HG02943 (cell line): Measurements from ENCODE around the gene FBXL13.
"Not testable (repeated sequence)": the region's sequence is repeated elsewhere in the genome, so short reads cannot be mapped to it uniquely, and the experiment has no call there.

Experiments used
- ATAC-seq: cut with Tn5 transposase; IDR thresholded peaks from one replicate; pipeline ENCODE4 v1.9.1; 2021; ENCODE audit warnings: mild to moderate bottlenecking, low read depth, moderate library complexity; ENCODE audit not compliant: unreplicated experiment

Gene FBXL13

DNA sequence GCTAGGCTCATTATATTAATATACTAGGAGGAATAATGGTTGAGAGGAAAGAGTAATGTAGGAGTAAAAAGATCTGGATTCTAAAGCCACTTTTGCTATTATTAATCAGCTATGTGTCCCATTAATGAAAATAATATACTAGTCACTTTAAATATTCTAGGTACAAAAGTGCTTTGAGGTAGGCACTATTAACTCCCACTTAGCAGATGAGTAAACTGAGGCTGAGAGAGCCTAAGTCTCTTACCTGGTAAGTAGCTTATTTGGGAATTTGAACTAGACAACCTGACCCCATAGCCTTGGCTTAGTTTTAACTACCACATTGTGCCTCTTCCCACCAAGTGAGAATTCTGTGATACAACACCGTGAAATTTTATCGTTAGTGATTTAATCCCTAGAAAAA lies 6.3 kb upstream of the FBXL13 start:
- ATAC-seq, result no peak

DNA sequence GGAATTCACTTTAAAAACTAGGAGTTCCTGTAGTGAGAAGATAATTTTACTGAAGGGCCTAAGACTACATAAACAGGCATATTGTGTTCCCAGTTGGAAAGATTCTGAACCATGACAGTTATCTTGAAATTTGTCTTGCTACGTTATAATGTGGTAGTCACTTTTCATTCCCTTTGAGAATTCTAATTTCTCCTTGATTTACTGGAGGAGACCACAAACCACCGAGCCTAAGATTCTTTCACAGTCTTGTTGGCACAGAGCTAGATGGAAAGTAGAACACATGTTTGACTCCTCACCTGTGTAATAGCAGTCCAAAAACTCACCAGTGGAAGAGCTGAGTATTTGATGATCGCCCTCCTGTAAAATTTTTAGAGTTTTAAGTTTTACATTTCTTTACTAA lies 5.2 kb upstream of the FBXL13 start:
- ATAC-seq, result no peak

DNA sequence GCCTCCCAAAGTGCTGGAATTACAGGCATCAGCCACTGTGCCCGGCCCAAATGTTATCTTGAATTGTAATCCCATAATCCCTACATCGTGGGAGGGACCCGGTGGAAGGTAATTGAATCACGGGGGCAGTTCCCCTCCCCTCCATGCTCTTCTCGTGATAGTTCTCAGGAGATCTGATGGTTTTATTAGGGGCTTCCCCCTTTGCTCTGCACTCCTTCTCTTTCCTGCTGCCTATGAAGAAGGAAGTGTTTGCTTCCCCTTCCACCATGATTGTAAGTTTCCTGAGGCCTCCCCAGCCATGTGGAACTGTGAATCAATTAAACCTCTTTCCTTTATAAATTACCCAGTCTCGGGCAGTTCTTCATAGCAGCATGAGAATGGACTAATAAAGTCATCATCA lies 3.6 kb upstream of the FBXL13 start:
- ATAC-seq, result not testable (repeated sequence)

DNA sequence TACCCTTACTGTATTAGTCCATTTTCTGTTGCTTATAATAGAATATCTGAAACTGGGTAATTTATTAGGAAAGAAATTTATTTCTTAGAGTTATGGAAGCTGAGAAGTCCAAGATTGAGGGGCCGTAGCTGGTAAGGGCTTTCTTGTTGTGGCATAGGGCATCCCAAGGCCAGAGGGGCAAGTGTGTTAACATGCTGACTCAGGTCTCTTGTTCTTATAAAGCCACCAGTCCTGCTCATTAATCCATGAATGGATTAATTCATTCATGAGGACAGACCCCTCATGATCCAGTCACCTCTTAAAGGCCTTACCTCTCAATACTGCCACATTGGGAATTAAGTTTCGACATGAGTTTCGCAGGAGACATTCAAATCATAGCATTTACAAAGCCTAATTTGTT lies 2.7 kb upstream of the FBXL13 start:
- ATAC-seq, result no peak

DNA sequence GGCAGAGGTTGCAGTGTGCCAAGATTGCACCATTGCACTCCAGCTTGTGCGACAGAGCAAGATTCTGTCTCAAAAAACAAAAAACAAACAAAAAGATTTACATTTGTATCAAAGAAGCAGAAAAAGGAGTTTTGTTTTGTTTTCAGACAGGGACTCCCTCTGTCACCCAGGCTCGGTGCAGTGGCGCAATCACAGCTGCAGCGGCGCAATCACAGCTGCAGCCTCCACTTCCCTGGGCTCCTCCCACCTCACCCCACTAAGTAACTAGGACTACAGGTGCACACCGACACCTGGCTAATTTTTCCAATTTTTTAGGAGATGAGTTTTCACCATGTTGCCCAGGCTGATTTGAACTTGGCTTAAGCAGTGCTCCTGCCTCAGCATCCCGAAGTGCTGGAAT lies 2.2 kb upstream of the FBXL13 start:
- ATAC-seq, result no peak

DNA sequence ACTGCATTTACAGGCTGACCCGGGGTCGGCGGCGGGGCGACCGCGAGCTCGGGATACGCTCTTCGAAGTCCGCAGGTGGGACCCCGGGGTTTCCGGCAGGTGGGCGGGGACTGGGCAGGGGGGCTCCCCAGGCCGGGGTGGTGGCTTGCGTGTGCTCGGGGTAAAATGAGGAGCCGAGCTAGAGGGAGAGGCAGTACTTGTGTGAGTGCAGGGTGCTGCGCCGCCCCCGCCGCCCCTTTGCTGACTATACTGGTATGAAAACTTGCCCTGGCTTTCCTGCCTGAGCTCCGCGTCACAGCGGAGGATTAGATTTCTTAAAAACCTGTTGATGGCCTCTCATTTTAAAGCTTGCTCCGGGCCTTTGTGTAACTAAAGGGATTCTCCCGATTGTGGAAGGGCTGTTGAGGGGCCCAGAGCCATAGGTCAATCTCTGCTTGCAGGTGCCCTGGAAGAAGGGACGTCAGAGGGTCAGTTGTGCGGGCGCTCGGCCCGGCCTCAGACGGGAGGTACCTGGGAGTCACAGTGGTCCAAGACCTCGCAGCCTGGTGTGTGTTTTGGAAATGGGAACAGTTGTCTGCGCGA lies 832 bp upstream of the FBXL13 start:
- peak; percentile 48 for ATAC-seq

DNA sequence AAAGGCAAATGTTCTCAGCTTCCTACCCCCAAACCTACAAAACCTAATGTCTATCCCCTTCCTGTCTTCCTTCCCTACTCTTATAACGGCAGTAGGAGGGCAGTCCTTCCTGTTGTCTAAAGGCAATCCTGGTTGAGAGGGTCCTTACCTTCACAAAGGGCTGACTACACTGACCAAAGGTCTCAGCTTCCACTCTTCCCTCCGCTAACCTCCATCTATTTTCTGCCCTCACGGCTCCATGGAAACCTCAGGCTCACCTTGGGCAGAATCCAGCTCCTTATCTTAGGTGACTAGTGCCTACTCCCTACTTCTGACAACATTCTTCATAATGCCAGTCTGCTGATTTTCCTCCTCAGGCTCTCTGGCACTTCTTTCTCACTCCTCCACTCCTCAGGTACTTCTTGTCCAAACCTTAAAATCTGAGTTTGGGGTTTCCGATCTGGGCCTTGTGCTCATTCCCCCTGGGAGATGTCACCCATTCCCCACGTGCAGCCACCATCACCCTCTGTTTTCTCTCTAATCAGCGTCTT lies 542 bp downstream of the FBXL13 start:
- ATAC-seq, result no peak

DNA sequence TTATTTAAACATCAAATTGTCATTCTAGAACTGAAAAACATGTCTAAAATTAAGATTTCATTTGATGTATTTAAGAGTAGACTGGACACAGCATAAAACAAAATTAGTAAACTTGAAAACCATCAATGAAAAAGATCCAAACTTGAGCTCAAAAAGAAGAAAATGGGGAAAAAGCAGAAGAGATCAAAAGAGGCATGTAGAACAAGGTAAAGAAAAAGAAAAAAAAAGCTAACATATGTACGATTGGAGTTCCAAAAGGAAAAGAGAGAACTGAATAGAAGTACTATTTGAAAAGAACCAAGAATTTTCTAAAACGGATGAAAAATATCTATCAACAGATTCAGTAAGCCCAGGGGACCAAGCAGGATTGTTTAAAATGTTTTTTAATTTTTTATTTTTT lies 3.6 kb downstream of the FBXL13 start:
- no peak for ATAC-seq

DNA sequence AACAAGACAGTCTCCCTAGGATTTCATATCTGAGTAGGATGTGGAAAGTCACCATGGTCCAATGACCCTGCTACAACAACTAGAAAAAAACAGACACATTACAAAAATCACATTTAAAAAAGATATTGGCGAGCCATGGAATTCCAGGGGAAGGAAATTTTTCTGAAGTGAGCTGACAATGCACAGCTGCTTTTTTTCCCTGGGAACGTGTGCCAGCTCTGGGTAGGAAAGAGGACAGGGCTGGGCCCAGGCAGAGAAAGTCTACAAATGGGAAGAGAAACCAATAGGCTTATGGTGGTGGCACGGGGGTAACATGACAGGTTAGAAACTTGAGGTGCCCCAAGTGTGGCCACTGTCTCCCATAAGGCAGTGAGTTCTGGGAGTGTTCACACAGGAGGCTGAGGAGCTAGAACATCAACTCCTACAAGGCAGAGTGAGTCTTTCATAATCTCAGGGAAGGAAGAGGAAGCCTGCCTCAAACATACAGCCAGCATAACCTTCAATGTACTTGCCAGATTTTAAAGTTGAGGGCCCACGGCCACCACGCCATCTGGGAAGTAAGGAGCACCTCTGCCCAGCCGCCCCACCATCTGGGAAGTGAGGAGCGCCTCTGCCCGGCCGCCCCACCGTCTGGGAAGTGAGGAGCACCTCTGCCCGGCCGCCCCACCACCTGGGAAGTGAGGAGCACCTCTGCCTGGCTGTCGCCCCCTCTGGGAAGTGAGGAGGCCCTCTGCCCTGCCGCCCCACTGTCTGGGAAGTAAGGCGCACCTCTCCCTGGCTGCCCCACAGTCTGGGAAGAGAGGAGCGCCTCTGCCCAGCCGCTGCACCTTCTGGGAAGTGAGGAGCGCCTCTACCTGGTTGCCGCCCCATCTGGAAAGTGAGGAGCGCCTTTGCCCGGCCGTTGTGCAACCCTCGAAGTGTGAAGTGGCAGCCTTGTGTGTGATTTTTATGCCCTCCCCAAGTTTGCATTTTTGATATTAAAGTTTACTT lies 5.9 kb downstream of the FBXL13 start:
- no peak for ATAC-seq

DNA sequence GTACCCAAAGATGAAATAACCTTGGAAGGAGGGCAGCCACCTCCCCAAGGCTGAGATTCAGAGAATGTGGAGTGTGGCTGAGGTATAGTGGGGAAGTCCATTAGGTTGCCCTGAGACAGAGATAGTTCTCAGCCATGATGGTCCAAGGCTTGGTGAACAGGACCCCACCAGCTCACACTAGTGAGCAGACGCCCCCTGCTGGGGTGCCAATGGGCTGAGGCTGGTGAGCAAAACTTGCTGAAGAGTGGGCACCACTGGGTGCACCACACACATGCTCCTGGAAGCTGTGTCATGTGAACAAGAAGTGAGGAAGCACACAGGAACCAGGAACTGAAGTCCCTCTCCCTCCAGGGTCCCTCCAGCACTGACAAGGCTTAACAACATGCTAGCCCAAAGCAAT lies 8.9 kb downstream of the FBXL13 start:
- ATAC-seq, result no peak

DNA sequence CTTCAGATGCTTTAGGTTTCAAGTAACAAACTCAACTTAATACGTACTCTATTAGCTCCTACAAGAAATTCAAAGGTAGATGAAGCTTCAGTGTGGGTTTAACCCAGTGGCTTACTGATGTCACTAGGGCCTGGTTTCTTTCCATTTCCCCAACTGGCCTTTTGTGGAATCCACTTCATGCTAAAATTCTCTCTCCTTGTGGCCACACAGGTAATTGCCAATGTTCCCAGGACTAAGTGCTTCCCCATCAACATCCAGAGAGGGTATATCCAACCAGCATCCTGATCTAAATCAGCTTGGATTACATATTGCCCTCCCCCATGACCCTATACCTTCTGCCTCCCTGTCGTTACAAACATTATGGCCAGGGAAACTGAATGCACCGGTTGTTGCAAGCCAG lies 10.7 kb downstream of the FBXL13 start:
- no peak for ATAC-seq

DNA sequence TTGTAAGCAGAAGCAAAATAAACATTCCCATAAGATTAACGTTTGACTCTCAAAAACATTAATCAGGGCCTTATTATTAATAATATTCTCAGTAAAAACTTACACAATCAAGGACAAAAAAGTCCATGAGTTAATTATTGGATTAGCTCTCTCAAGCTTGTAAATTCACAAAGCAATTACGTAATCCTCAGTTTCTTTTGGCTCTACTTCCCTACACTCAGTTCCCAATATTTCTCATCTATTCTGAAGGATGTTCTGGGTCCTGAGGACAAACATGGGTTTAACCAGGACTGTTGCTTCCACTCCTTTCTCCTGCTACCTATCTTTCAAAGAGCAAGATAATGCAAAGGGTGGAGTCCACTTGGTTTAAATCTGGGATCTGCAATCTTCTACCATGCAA lies 15.1 kb downstream of the FBXL13 start:
- ATAC-seq, result no peak

DNA sequence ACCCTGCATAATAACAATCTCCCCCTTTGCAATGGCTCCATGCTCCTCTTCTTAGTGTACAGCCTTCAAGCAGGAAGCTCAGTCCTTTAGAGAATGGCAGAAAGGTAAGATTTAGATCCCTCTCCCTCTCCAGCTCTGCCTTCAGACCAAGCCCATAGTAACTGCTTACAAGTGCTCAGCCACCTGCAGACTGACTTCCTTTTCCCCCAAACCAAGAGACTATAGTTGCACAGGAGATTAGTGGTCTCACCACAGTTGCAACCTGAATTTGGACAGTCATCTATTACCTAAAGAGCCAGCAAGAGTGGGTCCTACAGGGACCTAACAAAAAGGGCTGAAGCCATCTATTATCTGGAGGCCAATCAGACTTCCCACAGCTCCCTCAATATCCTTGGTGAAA lies 16.5 kb downstream of the FBXL13 start:
- no peak for ATAC-seq

DNA sequence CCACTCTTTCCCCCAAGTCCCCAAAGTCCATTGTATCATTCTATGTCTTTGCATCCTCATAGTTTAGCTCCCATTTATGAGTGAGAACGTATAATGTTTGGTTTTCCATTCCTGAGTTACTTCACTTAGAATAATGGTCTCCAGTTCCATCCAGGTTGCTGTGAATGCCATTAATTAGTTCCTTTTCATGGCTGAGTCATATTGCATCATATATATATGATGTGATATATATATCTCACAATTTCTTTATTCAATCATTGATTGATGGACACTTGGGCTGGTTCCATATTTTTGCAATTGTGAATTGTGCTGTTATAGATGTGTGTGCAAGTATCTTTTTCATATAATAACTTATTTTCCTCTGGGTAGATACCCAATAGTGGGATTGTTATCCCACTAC lies 18.6 kb downstream of the FBXL13 start:
- not testable (repeated sequence) for ATAC-seq

DNA sequence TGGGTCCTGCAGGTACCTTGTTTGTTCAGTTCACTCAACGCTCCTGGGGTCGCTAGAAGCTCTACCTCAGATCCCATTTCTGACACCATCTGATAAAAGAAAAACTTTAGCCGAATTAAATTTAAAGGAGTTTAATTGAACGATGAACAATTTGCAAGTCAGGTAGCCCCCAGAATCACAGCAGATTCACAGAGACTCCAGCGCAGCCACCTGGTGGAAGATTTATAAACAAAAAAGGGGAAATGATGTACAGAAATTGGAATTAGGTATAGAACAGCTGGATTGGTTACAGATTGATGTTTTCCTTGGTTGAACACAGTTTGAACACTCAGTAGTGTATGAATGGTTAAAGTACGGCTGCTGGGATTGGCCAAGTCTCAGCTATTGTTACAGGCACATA lies 23.1 kb downstream of the FBXL13 start:
- ATAC-seq, result no peak

DNA sequence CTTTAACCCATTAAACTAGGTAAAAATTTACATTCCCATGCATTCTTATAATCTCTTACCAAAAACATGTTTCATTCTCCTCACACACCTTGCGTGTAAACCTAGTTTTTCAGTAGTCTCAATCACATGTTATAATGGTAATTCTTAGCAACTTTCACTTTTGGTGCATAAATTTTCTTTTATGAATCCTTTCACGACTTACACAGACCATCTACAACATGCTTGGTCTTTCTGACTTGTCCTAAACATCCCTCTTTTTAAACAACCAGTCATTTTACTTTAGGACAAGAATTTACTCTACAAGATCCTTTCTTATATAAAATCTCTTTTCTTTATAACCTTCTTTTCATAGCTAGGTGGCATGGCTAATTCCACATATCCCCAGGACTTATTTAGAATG lies 25.8 kb downstream of the FBXL13 start:
- ATAC-seq, result no peak

DNA sequence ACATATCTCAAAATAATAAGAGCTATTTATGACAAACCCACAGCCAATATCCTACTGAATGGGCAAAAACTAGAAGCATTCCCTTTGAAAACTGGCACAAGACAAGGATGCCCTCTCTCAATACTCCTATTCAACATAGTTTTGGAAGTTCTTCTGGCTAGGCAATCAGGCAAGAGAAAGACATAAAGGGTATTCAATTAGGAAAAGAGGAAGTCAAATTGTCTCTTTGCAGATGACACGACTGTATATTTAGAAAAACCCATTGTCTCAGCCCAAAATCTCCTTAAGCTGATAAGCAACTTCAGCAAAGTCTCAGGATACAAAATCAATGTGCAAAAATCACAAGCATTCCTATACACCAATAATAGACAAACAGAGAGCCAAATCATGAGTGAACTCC lies 32.8 kb downstream of the FBXL13 start:
- ATAC-seq, result not testable (repeated sequence)

DNA sequence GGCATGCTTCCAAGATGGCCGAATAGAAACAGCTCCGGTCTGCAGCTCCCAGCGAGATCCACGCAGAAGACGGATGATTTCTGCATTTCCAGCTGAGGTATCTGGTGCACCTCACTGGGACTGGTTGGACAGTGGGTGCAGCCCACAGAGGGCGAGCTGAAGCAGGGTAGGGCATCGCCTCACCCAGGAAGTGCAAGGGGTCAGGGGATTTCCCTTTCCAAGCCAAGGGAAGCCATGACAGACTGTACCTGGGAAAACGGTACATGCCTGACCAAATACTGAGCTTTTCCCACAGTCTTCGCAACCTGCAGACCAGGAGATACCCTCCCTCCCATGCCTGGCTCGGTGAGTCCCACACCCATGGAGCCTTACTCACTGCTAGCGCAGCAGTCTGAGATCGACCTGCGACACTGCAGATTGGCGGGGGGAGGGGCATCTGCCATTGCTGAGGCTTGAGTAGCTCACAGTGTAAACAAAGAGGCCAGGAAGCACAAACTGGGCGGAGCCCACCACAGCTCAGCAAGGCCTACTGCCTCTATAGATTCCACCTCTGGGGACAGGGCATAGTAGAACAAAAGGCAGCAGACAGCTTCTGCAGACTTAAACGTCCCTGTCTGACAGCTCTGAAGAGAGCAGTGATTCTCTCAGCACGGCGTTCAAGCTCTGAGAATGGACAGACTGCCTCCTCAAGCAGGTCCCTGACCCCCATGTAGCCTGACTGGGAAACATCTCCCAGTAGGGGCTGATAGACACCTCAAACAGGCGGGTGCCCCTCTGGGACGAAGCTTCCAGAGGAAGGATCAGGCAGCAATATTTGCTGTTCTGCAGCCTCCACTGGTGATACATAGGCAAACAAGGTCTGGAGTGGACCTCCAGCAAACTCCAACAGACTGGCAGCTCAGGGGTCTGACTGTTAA lies 36.5 kb downstream of the FBXL13 start:
- not testable (repeated sequence) for ATAC-seq

DNA sequence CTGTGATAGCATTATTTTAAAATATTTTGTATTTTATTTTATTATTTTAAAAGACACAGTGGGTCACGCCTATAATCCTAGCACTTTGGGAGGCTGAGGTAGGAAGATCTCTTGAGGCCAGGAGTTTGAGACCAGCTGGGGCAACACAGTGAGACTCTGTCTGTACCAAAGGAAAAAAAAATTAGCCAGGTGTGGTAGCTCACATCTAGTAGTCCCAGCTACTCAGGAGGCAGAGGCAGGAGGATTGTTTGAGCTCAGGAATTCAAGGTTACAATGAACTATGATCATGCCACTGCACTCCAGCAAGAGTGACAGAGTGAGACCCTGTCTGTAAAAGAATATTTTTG lies 37.1 kb downstream of the FBXL13 start:
- no peak for ATAC-seq

DNA sequence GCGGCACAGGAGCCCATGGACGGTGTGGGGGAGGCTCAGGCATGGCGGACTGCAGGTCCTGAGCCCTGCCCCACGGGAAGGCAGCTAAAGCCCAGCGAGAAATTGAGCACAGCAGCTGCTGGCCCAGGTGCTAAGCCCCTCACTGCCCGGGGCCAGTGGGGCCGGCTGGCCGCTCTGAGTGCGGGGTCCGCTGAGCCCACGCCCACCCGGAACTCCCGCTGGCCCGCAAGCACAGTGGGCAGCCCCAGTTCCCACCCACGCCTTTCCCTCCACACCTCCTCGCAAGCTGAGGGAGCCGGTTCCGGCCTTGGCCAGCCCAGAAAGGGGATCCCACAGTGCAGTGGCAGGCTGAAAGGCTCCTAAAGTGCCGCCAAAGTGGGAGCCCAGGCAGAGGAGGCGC lies 40.3 kb downstream of the FBXL13 start:
- ATAC-seq, result not testable (repeated sequence)

DNA sequence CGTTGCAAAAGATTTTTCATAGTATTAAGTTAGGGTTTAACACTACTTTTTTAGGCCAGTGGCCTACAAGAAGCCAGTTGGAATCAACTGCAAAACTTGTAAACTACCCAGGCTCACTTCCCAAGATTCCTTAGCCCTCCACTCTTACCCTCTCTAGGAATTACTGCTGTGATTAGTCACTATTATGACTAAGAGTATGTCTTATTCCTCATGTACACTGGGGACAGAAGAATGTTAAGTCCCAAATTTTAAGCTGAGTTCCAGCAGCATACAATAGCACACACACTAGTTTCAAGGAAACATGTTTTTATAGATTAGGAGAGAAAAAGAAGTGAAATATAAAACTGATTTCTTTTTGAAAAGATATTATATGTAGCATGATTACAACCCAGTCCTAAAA lies 42.8 kb downstream of the FBXL13 start:
- ATAC-seq, result no peak
